MM.1S (cell line): ENCODE results near the gene ARID4B.

Source experiments
- DNase-seq: peaks from one replicate; pipeline ENCODE4 v3.0.0-alpha.2; 2015
- H2AFZ ChIP-seq: fragments of 300-600 bp; sonication (generic); 2 replicates; pipeline ENCODE4 v1.6.0; 2016; ENCODE audit warnings: antibody characterized with exemption, low read length
- H3F3A ChIP-seq: fragments of 300-600 bp; sonication (generic); 2 replicates; pipeline ENCODE4 v1.6.1; 2016; ENCODE audit warnings: mild to moderate bottlenecking, antibody characterized with exemption, low read length, moderate library complexity, mixed read lengths; ENCODE audit not compliant: insufficient read depth
- H3K27ac ChIP-seq: fragments of 300-600 bp; sonication (generic); 2 replicates; pipeline ENCODE4 v1.5.1; 2016; ENCODE audit warnings: mild to moderate bottlenecking, low read length
- H3K27me3 ChIP-seq: fragments of 300-600 bp; sonication (generic); replicated peaks from 2 replicates; pipeline ENCODE4 v1.6.0; 2016; ENCODE audit warnings: low read length; ENCODE audit not compliant: insufficient read depth
- H3K36me3 ChIP-seq: fragments of 300-600 bp; sonication (generic); replicated peaks from 2 replicates; pipeline ENCODE4 v1.6.1; 2016; ENCODE audit warnings: mild to moderate bottlenecking, low read length, mixed read lengths; ENCODE audit not compliant: insufficient read depth
- H3K4me1 ChIP-seq: fragments of 300-600 bp; sonication (generic); 2 replicates; pipeline ENCODE4 v1.6.1; 2016; ENCODE audit warnings: low read length, mixed read lengths
- H3K4me2 ChIP-seq: fragments of 300-600 bp; sonication (generic); 2 replicates; pipeline ENCODE4 v1.6.0; 2016; ENCODE audit warnings: low read depth, low read length
- H3K4me3 ChIP-seq: fragments of 300-600 bp; sonication (generic); 2 replicates; pipeline ENCODE4 v1.5.1; 2016; ENCODE audit warnings: low read length, mixed read lengths
- H3K79me2 ChIP-seq: fragments of 300-600 bp; sonication (generic); 2 replicates; pipeline ENCODE4 v1.6.1; 2016; ENCODE audit warnings: mixed run types, low read length, mixed read lengths
- H3K9ac ChIP-seq: fragments of 300-600 bp; sonication (generic); 2 replicates; pipeline ENCODE4 v1.6.1; 2016; ENCODE audit warnings: low read length, mixed read lengths
- H3K9me2 ChIP-seq: fragments of 300-600 bp; sonication (generic); replicated peaks from 2 replicates; pipeline ENCODE4 v1.6.1; 2016; ENCODE audit warnings: mild to moderate bottlenecking, low read length, mixed read lengths; ENCODE audit not compliant: insufficient read depth
- H3K9me3 ChIP-seq: fragments of 300-600 bp; sonication (generic); replicated peaks from 2 replicates; pipeline ENCODE4 v1.6.1; 2016; ENCODE audit warnings: mild to moderate bottlenecking, low read length, mixed read lengths; ENCODE audit not compliant: insufficient read depth
- H4K20me1 ChIP-seq: fragments of 300-600 bp; sonication (generic); 2 replicates; pipeline ENCODE4 v1.6.1; 2016; ENCODE audit warnings: mild to moderate bottlenecking, low read length, moderate library complexity, mixed read lengths; ENCODE audit not compliant: insufficient read depth
- CTCF ChIP-seq: fragments of 300-600 bp; sonication (generic); IDR thresholded peaks from 2 replicates; pipeline ENCODE4 v1.5.1; 2016; ENCODE audit warnings: antibody characterized with exemption, low read length, mixed read lengths
- EZH2 ChIP-seq: fragments of 300-600 bp; sonication (generic); optimal IDR thresholded peaks from 2 replicates; pipeline ENCODE3; 2017; ENCODE audit warnings: low read depth, mild to moderate bottlenecking, antibody characterized with exemption, low read length, mixed read lengths
- EZH2phosphoT487 ChIP-seq: fragments of 300-600 bp; sonication (generic); IDR thresholded peaks from 2 replicates; pipeline ENCODE4 v1.6.1; 2018; ENCODE audit warnings: antibody characterized with exemption, low read length

ARID4B gene

GRCh38 chr1:235128456-235129328, 199.3 kb downstream of the ARID4B start, which contains the start of gene TOMM20:
Gene TOMM20 (minus strand): TSS chr1:235128837. CDS start chr1:235128715, 122 bp downstream.
- no peaks in the 10 kb centered on the region for H3K9me2 ChIP-seq
- peaks cover 5% of the 10 kb centered on the region; the same call in 1 of the 2 replicates for H3K4me1 ChIP-seq
- H4K20me1 ChIP-seq = peaks cover 16% of the 10 kb centered on the region
- H3K27ac ChIP-seq = peak within 1 kb of the TSS; percentile 76
- peaks cover 50% of the 10 kb centered on the region for H3K79me2 ChIP-seq
- peak within 1 kb of the TSS; percentile 93 for H3K9ac ChIP-seq
- peak within 1 kb of the TSS; percentile 99 for H3K4me3 ChIP-seq
- DNase-seq = peak; percentile 100
- H3K4me2 ChIP-seq = peak within 1 kb of the TSS; percentile 66
- H3K9me3 ChIP-seq = no peaks in the 10 kb centered on the region
- peak within 1 kb of the TSS; percentile 84 for H2AFZ ChIP-seq
- H3K36me3 ChIP-seq = peaks cover 3% of the 10 kb centered on the region; the same call in 1 of the 2 replicates
- TF ChIP-seq CTCF (0 out of 2 replicates have a peak, but pooled peaks have one; percentile 3), EZH2 (no peak)
- H3F3A ChIP-seq = peaks cover 17% of the 10 kb centered on the region
- no peaks in the 10 kb centered on the region for H3K27me3 ChIP-seq

GRCh38 chr1:235127732-235128455, 200.1 kb downstream of the ARID4B start:
- Histone ChIP-seq H3K9ac (peak overlapping the region; percentile 93), H3K9me2 (no peaks in the 10 kb centered on the region), H3K4me2 (peak overlapping the region; percentile 66), H3K79me2 (peaks cover 58% of the 10 kb centered on the region), H3K4me3 (peak overlapping the region; percentile 99), H3K27me3 (no peaks in the 10 kb centered on the region), H3K9me3 (no peaks in the 10 kb centered on the region), H3K4me1 (peaks cover 5% of the 10 kb centered on the region; the same call in 1 of the 2 replicates), H3K27ac (peak overlapping the region; percentile 76), H3F3A (peaks cover 16% of the 10 kb centered on the region), H4K20me1 (peaks cover 17% of the 10 kb centered on the region), H3K36me3 (peaks cover 3% of the 10 kb centered on the region; the same call in 1 of the 2 replicates), H2AFZ (peak overlapping the region; percentile 73)
- TF ChIP-seq CTCF (no peak), EZH2phosphoT487 (no peak), EZH2 (no peak)
- peak; percentile 39 for DNase-seq

- Histone ChIP-seq H3F3A (peaks cover 12% of the 10 kb centered on the region), H3K36me3 (peaks cover 8% of the 10 kb centered on the region; the same call in 1 of the 2 replicates), H3K9me2 (no peaks in the 10 kb centered on the region), H3K4me3 (peak overlapping the region; percentile 99), H4K20me1 (peaks cover 24% of the 10 kb centered on the region), H2AFZ (no peak overlapping the region), H3K79me2 (peaks cover 65% of the 10 kb centered on the region), H3K4me1 (peaks cover 5% of the 10 kb centered on the region; the same call in 1 of the 2 replicates), H3K27ac (no peak overlapping the region), H3K9ac (peak overlapping the region; percentile 93; the same call in 1 of the 2 replicates), H3K9me3 (no peaks in the 10 kb centered on the region), H3K4me2 (peak overlapping the region; percentile 66), H3K27me3 (no peaks in the 10 kb centered on the region)
- no peak for TF ChIP-seq EZH2phosphoT487
- TF ChIP-seq CTCF = no peak
- no peak for TF ChIP-seq EZH2
- DNase-seq = peak; percentile 15
Observed at GRCh38 chr1:235127203-235127602, 200.8 kb downstream of the ARID4B start.
